Measurements from ENCODE around the gene P2RX6.
A peak's percentile ranks its signal among the peaks of the same experiment; 100 is the strongest.
"Not testable (repeated sequence)": the region's sequence is repeated elsewhere in the genome, so short reads cannot be mapped to it uniquely, and the experiment has no call there.

The P2RX6 gene

GRCh38 chr22:20994128-20994901 lies 20.6 kb upstream of the P2RX6 start:
- DNase-seq = no peak

- DNase-seq = no peak
Observed at GRCh38 chr22:20994902-20995241, 20.1 kb upstream of the P2RX6 start.

- no peak for DNase-seq
Observed at GRCh38 chr22:20995329-20996030, 19.5 kb upstream of the P2RX6 start.

- DNase-seq = no peak
Observed at GRCh38 chr22:20996031-20996410, 18.9 kb upstream of the P2RX6 start.

GRCh38 chr22:20996598-20997535 lies 18.1 kb upstream of the P2RX6 start:
- no peak for DNase-seq

DNA sequence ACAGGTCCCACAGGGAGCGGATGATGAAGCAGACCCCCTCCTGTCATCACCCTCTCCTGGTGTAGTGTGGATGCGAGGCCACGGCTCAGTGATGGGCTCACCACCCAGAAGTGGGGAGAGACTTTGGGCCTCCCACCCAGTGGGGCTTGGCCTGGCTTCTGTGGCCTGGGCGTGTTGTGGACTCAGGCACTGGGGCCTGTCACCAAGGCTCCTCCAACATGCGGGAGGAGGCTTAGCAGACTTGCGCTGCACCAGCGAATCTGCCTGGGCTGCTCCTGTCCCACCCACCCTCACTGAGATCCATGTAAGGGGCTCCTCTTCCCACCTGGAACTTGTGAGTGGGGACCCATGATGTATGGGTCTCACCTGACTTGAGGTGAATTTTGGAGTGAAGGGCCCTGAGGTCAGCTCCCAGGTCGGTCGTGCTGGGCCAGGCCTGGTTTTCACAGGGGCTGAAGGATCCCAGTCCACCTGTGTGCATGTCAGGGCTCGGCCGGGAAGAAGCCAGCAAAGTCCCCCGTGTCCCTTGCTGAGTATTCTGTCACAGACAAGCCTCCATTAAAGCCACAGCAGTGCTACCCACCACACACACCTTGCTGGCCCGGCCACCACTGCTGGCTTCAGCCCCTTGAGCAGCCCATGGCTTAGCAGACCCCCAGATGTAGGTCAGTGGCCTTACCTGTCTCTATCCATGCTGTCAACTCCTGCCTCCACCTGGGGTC lies 17.3 kb upstream of the P2RX6 start:
- no peak for DNase-seq

DNA sequence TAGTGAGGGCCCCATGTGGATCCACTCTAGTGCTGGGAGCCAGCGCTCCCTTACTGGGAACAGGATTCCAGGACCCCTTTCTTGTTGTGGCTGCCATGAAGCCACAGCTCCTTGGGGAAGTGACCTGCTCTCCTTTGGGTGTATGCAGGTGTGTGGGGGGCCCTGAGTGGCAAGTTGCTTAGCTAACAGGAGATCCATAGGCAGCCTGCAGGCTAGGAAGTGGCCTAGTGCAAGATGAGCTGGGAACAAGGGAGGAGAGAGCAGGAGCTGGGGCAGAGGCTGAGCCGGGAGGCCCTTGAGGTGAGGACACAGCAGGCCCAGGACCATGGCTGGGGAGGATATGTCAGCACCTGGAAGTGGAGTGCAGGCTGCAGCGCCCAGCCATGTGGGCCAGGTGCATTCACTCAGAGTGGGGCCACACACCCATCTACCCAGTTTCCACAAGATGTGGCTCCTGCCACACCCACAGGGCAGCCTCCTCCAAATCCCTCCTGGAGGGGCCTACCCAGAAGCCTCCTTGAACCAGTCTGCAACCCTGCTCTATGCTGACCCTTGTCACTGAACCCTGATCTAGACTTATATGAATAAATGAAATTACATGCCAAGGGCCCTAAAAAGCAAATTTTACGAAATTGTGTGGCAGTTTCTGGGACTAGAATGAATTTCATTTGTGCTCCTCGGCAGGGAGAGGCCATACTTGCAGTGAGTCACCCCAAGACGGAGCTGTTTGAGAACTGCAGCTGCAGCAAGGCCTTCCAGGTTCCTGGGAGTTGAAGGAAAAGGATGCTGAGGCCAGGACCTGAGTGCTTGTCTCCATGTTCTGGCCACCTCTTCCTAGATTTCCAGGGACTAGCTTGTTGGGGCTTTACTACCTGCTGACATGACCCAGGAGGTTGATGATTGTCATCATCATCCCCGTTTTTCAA lies 16.3 kb upstream of the P2RX6 start:
- no peak for DNase-seq

- DNase-seq = no peak
Observed at GRCh38 chr22:20999350-21000206, 15.4 kb upstream of the P2RX6 start.

GRCh38 chr22:21000207-21000986 lies 14.6 kb upstream of the P2RX6 start:
- DNase-seq = no peak

DNA sequence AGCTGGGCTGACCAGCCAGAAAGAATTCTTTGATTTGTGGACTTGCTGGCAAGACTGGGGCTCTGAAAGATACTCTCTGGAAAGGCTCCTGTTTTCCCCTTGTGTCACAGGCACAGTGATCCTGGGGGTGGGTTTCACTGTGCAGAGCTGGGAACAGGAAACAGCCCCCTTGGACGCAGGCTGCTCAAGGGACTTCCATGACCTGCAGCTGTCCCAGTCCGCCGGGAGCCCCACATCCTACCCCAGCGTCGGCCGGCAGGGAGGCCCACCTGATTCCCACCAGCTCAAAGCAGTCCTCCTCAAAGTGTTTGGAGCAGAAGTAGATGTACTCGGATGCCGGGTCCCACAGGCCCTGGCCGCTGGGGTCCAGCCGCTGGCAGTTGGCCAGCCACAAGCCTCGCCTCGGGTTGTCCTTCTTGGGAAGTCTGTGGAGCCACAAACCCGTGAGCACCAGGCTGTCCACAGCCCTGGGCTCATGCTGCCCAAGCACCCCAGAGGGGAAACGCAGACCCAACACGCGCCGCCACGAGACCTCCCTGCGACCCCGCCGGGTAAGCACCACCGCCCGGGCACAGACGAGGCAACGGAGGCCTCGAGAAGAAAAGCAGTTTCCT lies 13.9 kb upstream of the P2RX6 start:
- no peak for DNase-seq

DNA sequence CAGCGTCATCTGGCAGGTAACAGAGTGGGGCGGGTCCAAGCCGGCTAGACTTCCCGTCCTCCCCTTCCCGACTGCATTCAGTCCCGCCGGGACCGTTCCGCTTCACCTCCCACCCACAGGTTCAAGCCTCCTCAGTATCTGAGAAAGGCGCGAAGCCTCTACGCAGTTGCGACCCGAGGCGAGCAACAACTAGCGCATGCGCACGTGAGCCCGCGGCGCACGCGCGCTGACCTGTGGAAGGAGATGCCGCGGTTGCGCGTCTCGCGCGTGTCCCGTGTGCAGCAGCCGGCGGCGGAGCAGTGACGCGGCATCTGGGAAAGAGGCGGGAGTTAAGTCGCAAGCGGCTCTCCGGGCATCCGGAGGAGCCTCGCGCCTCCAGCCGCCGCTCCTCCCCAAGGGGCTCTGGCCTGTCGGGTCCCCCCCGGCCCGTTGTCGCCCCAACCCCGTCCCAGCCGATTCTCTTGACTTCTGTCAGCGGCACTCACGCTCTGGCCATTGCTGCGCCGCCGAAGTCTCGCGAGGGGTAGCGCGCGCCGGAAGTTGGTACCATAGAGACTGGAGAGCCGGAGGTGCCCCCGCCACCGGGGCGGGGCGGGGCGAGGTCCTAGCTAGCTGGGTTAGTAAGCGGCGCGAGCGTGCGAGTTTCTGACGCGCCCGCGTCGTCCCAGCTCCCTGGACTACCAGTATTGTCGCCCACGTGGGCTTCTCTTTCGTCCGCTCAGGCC lies 13.2 kb upstream of the P2RX6 start, which contains the start of gene THAP7:
THAP7 (minus strand) TSS at position 518 of the 725 bp plus-strand sequence; CDS start at position 311, 207 bp downstream.
- DNase-seq = peak; percentile 100

- DNase-seq = no peak
Observed at GRCh38 chr22:21003782-21004181, 11.2 kb upstream of the P2RX6 start.

GRCh38 chr22:21009208-21009607 lies 5.8 kb upstream of the P2RX6 start:
- not testable (repeated sequence) for DNase-seq

DNA sequence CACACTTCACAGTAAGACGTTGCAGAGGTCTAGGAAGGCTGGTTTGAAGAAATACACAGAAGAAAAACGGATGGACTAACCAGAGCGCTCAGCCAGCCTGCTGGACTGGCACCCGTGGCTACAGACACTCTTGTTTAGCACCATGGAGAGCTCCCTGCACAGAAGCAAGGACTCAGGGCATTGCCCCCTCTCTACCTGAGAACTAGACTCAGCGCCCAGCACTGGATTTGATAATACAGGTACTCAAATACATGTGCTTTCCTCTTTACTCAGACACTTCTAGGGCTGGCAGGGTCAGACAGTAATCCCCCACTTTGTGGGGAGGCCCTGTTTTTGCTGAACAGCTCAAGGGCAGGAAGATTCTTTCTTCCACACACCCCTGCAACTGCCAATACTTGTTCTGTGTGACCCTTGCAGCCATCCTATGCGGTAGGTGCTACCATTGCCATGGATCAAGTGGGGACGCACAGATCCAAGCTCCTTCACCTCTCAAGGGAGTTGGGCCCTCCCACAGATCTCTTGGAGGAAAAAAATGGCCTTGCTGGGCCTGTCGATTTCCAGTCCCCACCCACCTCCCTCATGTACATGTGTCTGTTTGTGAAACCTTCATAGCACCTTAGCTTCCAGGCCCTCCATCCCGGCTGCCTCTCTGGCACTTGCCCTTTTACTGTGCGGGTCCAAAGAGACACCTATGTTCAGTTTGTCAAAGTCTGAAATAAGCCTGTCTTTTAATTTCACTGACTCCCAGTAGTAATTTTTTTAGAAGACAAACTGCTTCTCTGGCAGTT lies 5.1 kb upstream of the P2RX6 start:
- DNase-seq = peak; percentile 39

GRCh38 chr22:21010426-21011113 lies 4.4 kb upstream of the P2RX6 start:
- DNase-seq = no peak
